NCI-H1930 (cell line): ENCODE data around the gene SCO2.
A peak's percentile ranks its signal among the peaks of the same experiment; 100 is the strongest.
"Not testable (repeated sequence)": the region's sequence is repeated elsewhere in the genome, so short reads cannot be mapped to it uniquely, and the experiment has no call there.

Source experiments
- DNase-seq, 2 experiments: peaks; one replicate each; lab custom pipeline; 2025; lab: John Stamatoyannopoulos, UW

Gene SCO2

GRCh38 chr22:50551160-50551752, 25.9 kb upstream of the SCO2 start:
- DNase-seq = no peak

DNA sequence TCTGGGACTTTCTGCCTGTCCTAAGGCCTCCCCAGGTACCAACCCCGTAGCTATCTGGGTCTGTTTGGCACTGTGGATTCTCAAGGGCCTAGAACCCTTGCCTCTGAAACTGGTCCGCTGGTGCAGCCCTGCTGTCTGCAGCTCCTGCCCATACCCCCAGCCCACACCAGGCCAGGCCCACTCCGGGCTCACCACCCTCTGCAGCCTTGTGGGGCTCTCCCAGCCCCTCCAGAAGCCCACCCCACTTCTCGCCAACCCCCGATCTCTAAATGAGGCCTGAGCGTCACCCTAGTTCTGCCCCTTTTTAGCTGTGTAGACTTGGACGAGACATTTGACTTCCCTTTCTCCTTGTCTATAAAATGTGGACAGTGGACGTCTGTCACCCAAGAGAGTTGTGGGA, 25.0 kb upstream of the SCO2 start:
- DNase-seq = no peak

- DNase-seq = no peak
These were observed 23.8 kb upstream of the SCO2 start for GRCh38 chr22:50548921-50549790.

DNA sequence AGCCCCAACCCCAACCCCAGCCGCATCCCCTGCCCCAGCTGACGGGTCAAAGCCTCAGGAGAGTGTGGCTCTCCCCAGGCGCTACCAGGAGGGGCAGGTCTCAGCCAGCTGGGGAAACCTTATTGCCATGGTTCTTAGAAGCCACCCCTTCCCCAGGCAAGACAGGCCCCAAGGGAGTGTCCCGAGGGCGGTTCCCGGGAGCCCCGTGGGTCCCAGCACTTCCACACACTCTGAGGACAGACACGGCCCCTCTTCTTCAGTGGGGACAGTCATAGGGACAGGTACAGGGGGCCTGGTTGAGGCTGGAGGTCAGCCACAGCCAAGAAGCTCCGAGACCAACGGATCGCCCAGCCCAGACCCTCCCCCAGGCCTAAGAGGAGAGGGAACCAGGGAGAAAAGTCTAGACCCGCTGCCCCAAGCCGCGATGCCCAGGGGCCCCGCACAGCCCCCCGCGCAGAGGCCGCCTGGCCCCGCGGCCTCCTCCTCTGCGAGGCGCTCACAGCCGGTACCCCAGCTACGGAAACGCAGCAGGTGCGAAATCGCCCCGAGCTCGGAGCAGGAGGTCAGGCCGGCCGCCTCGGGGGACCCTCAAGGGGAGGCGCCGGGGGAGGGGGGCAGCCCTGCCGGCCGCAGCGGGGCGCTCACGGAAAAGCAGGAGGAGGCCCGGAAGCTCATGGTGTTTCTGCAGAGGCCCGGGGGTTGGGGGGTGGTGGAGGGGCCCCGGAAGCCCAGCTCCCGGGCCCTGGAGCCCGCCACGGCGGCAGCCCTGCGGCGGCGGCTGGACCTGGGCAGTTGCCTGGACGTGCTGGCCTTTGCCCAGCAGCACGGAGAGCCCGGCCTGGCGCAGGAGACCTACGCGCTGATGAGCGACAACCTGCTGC, 22.9 kb upstream of the SCO2 start:
- no peak for DNase-seq

DNA sequence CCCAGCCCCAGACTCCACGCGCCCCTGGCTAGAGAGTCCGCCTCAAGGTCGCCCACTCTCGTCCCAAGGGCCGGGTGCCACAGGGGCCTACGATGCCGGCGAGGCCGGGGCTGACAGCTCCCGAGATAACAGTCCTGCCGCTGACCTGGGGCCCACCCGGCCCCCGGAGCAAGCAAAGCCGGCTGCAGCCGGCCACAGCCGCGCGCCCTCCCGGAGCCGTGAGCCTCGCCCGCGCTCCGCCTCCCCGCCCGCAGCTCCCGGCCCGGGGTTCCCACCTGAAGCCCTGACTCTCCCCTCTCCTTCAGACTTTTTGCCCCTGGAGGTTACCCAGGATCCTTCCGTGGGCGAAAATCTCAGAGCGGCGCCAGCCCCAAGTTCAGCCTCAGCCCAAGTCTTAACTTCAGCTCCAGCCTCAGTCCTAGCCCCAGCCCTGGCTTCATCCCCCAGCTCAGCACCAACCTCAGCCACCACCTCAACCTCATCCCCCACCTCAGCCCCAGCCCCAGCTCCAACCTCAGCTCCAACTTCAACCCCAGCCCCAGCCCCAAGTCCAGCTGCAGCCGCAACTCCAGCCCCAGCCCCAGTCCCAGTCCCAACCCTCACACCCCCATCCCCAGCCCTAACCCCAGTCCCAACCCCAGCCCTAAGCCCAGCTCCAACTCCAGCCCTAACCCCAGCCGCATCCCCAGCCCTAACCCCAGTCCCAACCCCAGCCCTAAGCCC, 22.0 kb upstream of the SCO2 start:
- DNase-seq = no peak

DNA sequence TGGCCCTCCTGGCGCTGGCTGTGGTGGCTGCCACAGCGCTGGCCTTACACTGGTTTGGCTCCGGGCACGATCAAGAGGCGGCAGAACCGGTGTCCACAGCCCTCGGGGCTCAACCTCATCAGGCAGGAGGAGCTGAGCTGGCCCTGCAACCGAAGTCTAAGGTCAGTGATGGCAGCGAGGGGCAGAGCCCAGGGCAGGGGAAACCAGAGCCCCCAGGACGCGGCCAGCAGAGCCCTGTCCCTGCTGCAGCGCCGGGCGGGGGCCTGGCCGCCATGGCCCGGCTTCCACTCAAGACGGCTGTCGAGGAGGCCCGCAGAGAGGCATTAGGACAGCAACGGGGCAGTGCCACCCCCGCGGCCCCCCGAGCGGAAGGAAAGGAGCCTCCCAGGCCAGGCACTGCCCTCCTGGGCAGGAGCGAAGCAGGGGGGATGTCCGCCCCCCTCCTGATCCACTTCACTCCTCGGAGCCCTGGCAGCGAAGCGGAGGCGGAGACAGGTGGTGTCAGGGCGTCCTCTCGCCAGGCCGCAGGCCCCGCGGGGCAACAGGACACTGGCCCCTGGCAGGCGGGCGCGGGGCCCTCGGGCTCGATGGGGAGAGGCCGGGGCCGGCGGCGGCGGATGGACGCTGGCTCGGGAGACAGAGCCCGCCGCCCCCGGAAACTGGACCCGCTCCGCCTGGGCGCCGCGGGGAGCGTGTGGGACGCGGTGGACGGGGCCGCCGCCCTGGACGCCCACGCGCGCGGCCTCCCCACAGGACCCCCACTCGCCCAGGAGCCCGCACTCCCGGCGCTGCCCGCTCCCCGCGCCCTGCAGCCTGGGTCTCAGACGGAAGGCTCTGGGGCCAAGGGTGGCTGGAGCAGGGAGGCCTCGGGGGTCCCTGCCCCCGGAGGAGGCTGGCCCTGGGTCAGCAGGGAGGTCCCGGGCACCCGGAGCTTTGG, 21.2 kb upstream of the SCO2 start:
- no peak for DNase-seq

DNA sequence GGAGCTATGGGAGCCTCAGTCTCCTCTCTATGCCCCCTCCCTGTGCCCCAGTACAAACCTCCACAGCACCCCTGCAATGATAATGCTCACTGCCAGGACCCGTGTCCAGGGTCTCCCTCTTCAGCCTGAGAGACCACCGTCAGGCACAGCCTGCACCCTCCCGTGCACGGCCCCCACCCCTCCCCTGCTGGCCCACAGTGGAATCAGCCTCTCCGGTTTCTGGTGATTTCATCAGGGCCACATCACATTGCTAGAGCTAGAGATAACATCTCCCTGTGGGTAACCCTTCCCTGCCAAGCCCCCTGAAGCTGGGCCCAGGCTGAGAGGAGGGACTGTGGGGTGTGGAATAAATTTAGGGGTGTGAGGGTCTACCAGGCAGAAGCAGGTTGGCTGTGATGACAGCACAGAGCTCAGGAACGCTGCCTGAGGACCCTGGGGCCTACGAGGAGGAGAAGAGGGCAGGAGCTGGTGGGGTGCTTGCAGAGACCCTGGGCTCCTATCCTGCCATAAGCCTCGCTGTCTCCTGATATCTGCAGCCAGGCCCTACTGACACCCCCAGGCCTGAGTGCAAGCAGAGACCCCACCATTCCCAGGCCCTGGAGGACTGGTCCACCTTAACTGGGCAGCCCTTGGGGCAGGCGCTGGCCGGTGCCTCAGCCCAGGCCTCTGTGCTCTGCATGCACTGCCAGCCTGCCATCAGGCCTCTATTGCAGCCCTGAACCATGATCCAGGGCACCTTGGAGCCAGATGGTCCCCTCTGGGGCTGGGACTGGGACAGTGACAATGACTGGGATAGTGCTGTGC, 20.3 kb upstream of the SCO2 start, which contains the start of gene KLHDC7B:
TSS of gene KLHDC7B (plus strand) at position 378 of the 804 bp plus-strand sequence. CDS start at position 723, 345 bp downstream.
- DNase-seq = peak in 1 of 2 experiments; percentile 31

DNA sequence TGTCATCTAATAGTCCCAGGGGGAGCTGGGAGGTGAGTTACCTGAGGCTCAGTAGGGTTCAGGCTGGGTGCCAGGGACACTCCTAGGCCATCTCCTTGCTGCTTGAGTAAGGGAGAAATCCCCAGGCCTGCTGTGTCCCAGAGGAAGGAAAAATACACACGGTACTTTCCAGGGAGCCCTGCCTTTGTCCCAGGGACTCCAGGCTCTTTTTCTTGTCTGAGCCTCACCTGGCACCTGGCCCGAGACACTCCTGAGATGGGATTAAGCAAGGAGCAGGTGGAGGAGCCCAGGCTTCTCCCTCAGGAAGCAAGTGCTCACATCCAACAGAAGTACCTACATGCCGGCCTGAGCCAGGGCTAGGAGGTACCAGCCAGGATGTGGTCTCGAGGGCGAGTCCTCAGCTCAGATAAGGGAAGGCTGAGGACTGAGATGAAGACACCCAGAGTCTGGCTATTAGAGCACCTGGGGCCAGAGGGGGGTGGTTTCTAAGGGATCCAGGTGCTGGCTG, 19.4 kb upstream of the SCO2 start:
- no peak for DNase-seq

- no peak for DNase-seq
These were observed 18.8 kb upstream of the SCO2 start for GRCh38 chr22:50544078-50544745.

GRCh38 chr22:50542416-50542927, 17.1 kb upstream of the SCO2 start:
- no peak for DNase-seq

DNA sequence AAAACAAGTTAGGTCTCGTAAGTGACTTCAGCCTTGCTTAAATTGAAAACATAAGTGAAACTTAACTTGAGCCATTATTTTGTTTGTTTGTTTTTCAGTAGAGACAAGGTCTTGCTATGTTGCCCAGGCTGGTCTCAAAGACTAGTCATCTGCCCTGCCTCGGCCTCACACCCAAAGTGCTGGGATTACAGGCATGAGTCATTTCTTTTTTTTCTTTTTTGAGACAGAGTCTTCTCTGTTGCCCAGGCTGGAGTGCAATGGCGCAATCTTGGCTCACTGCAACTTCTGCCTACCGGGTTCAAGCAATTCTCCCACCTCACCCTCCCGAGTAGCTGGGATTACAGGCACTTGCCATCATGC, 16.2 kb upstream of the SCO2 start:
- DNase-seq = not testable (repeated sequence)

GRCh38 chr22:50540381-50540780, 15.0 kb upstream of the SCO2 start:
- DNase-seq = no peak

DNA sequence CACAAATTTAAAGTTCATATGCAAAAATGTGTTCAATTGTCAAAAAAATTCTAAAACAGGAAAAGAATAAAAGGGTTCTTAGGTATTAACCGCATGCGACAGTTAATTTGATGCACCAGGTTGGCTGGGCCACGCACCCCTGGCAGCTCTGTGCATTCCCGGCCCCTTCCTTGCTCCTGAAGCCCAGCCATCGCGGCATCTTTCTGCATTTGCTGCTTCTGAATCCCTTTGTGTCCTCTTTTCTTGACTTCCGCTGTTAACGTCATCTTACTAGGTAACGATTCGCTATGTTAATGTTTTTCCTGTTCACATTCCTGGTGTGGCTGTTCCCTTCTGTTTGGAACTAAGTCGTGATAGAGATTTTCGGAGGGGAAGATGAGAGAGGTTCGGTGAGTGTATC, 12.4 kb upstream of the SCO2 start:
- DNase-seq = no peak

- no peak for DNase-seq
These were observed 10.8 kb upstream of the SCO2 start for GRCh38 chr22:50536226-50536625.

- DNase-seq = no peak
These were observed 9.7 kb upstream of the SCO2 start for GRCh38 chr22:50535113-50535512.

GRCh38 chr22:50533856-50534711, 8.7 kb upstream of the SCO2 start:
- DNase-seq = not testable (repeated sequence)

- no peak for DNase-seq
These were observed 7.7 kb upstream of the SCO2 start for GRCh38 chr22:50532824-50533796.
